GM12891 (cell line): ENCODE data around the gene ELOVL5.

Experiments used
- DNase-seq: peaks from one replicate; pipeline ENCODE4 v3.0.0; 2011; ENCODE audit warnings: low spot score; ENCODE audit not compliant: insufficient read length
- FAIRE-seq: peaks from 2 replicates; lab custom pipeline; 2011; peaks lifted over from hg19 to GRCh38; lab: Jason Lieb, UNC
- PAX5 ChIP-seq: IDR thresholded peaks from 2 replicates; pipeline ENCODE4 v1.6.1; 2011; ENCODE audit warnings: low read length, moderate library complexity, mild to moderate bottlenecking; ENCODE audit not compliant: insufficient read depth, severe bottlenecking
- POLR2A ChIP-seq: IDR thresholded peaks from 2 replicates; pipeline ENCODE4 v1.6.1; 2011; ENCODE audit warnings: low read depth, low read length, control low read depth
- POLR2AphosphoS5 ChIP-seq: IDR thresholded peaks from 2 replicates; pipeline ENCODE4 v1.6.1; 2011; ENCODE audit warnings: low read depth, low read length, control low read depth
- POU2F2 ChIP-seq: IDR thresholded peaks from 2 replicates; pipeline ENCODE4 v1.6.1; 2011; ENCODE audit warnings: low read depth, mild to moderate bottlenecking, control low read depth, low read length, moderate library complexity
- SPI1 ChIP-seq: IDR thresholded peaks from 2 replicates; pipeline ENCODE4 v1.6.1; 2011; ENCODE audit warnings: low read depth, low read length, control low read depth
- TAF1 ChIP-seq: IDR thresholded peaks from 2 replicates; pipeline ENCODE4 v1.6.1; 2011; ENCODE audit warnings: low read depth, low read length, control low read depth

Gene ELOVL5

DNA sequence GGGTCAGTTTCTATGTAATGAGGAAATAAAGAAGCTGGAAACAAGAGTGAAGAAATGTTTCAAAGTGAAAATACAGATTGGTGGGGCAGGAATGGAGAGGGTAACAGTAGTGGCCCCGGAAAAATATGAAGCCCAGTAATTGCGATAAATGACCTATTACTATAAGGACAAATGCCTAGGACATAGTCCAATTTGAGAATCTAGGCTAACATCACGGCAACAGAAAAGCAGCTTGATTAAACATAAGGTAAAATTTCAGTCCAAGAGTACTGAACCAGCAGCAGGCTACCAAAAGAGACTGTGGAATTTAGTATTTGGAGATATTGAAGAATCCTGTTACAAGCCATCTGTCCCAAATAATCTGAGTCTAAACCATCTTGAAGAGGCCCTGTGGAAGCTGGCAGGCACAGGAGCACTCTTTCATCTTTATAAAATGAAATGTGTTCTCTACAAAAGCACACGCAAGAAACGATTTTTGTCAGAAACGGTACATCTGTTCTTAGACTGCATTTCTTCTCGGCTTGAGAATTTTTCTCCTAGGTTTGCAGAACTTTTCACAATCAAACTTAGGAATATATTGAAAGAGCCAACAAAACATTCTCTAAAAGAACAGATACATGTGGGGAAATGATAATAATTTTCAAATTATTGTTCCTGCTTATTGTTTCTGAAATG lies 49.3 kb downstream of the ELOVL5 start:
- FAIRE-seq (no peak), DNase-seq (no peak)
- no peak for TF ChIP-seq POLR2A
- no peak for TF ChIP-seq POU2F2
- TF ChIP-seq TAF1, result no peak
- TF ChIP-seq PAX5, result no peak
- TF ChIP-seq POLR2AphosphoS5, result no peak
- no peak for TF ChIP-seq SPI1

DNA sequence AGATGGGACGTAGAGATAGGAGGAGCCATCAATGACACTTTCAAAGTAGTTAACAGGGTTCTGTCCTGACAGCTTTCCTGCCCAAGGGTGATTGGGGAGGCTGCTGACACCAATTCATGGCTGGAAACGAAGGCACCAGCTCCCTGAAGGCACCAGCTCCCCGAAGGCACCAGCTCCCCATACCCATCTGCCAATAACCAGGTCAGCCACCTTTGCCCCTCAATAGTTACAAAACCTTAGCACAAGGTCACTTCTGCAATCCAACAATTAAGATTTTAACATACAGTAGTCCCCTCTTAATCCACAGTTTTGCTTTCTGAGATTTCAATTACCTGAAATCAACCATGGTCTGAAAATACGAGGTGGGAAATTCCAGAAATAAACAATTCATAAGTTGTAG lies 51.7 kb downstream of the ELOVL5 start:
- no peak for DNase-seq
- no peak for TF ChIP-seq POLR2AphosphoS5
- TF ChIP-seq POU2F2, result no peak
- TF ChIP-seq PAX5, result no peak
- TF ChIP-seq TAF1, result no peak
- TF ChIP-seq POLR2A, result no peak
- no peak for TF ChIP-seq SPI1
- FAIRE-seq, result no peak

DNA sequence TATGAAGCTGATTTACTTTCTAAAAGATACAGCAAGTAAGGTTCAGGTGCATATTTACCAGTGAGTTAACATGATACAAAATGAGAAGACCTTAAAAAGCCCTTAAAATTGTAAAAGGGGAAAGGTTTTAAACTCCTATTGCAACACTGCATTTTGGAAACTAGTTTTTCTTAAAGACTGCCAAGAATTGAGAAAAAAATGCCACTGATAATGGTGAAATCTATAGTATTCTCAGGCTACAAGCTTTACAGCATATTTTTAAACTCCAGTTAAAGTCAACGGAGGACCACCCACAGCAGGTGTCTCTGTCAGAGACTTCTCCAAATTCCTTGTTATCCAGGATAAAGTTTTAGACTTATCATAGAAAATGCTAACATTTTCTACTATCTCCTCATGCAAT lies 53.6 kb downstream of the ELOVL5 start:
- FAIRE-seq (no peak), DNase-seq (no peak)
- no peak for TF ChIP-seq TAF1
- no peak for TF ChIP-seq POLR2A
- no peak for TF ChIP-seq PAX5

GRCh38 chr6:53294611-53295010 lies 54.1 kb downstream of the ELOVL5 start:
- DNase-seq (no peak), FAIRE-seq (no peak)
- no peak for TF ChIP-seq SPI1
- no peak for TF ChIP-seq POLR2A
- no peak for TF ChIP-seq POU2F2
- TF ChIP-seq POLR2AphosphoS5, result no peak
- no peak for TF ChIP-seq PAX5
- TF ChIP-seq TAF1, result no peak

DNA sequence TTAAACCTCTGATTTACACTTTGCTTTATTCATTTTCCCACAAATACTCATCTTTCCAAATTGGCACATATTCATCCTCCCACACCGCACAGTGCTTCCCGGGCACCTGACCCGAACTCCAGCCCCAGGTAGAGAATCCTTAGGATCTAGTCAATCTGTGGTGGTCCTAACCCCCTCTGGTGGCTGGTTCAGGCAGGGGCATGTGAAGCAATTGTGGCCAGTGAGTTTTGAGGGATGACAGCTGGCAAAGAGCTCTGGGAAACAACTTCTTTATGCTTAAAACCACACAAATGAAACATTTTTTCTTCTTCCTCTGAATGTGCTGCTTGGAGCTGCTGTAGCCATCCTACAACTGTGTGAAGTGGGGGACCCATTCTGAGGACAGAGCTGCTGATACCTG lies 54.7 kb downstream of the ELOVL5 start:
- TF ChIP-seq POU2F2 (no peak), POLR2AphosphoS5 (no peak), POLR2A (no peak), SPI1 (no peak), TAF1 (no peak), PAX5 (no peak)
- DNase-seq (no peak), FAIRE-seq (peak; percentile 70)

DNA sequence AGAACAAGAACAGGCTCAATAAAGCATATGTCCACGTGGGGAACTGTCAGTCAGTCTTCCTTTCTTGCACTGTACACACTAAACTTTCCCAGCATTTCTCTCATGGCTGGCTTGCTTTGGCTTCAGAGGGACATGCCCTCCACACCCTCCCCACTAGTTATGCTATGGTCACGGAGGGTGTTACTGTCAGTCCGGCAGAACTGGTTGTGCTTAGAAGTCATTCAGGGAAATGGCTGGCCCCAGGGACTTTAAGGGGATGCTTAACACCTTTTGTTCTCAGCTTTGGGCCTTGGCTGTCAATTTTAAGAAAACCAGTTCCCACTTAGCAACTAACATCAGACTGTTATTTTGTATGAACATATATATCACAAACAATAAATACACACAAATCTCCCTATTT lies 55.1 kb downstream of the ELOVL5 start:
- no peak for FAIRE-seq
- no peak for DNase-seq
- TF ChIP-seq POLR2AphosphoS5, result no peak
- no peak for TF ChIP-seq POLR2A
- TF ChIP-seq SPI1, result no peak
- no peak for TF ChIP-seq PAX5
- no peak for TF ChIP-seq TAF1
- TF ChIP-seq POU2F2, result no peak

- FAIRE-seq (no peak), DNase-seq (no peak)
Observed at GRCh38 chr6:53290537-53291510, 57.9 kb downstream of the ELOVL5 start.

DNA sequence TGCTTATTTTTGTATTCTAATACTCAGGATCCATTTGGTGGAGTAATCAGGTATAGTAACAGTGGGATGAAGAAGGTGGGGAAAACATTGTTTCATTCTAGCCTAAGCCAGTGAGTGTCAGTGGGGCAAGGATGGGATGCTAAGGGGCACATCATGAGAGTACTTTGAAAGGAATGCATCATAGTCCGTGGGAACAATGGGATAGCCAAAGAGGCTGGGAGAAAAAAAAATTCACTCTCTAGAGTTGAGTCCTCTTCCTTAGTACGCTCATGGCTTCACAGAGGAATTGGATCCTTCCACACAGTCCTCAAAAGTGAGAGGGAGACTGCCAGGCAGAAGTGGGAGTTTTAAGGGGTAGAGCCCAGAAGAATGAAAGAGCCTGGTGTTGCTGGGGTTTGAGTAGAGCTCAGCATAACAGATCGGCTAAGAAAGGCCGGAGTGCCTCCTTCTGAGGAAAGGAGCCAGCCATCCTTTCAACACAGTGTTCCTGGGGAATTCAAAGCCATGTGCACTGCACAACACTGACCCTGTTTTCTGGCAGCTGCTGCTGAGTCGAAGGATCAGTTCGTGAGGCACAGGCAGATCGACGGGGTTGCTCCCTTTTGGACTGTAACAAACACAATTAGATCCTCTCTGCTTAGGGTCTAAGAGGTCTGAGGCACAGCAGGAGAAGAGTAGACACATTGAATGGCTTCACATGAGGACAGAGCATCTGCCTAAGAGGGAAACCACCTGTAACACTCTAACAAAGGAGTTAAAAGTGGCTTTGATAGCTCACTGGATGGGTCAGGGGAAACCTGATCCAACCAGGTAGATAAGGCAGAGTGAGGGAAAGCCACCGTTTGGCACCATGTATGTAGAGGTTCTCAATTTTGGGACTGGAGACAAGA lies 61.2 kb downstream of the ELOVL5 start:
- TF ChIP-seq POLR2AphosphoS5 (no peak), TAF1 (no peak), POLR2A (no peak), POU2F2 (no peak), PAX5 (no peak), SPI1 (no peak)
- FAIRE-seq, result no peak
- no peak for DNase-seq

More at GRCh38 chr6:53290537-53291510, 57.9 kb downstream of the ELOVL5 start:
- TF ChIP-seq POLR2A (no peak), POLR2AphosphoS5 (no peak), TAF1 (no peak), PAX5 (no peak), SPI1 (no peak), POU2F2 (no peak)

- DNase-seq (no peak), FAIRE-seq (no peak)
- TF ChIP-seq POU2F2 (no peak), PAX5 (no peak), POLR2A (no peak), TAF1 (no peak), POLR2AphosphoS5 (no peak), SPI1 (no peak)
Observed at GRCh38 chr6:53284901-53285300, 63.8 kb downstream of the ELOVL5 start.
